GM10847 (cell line): ENCODE results near the gene BCL10.

ENCODE experiments used
- POLR2A ChIP-seq: IDR thresholded peaks from 2 replicates; pipeline ENCODE4 v1.6.1; 2011; ENCODE audit not compliant: insufficient read length; ENCODE audit errors: extremely low read depth

BCL10 gene

DNA sequence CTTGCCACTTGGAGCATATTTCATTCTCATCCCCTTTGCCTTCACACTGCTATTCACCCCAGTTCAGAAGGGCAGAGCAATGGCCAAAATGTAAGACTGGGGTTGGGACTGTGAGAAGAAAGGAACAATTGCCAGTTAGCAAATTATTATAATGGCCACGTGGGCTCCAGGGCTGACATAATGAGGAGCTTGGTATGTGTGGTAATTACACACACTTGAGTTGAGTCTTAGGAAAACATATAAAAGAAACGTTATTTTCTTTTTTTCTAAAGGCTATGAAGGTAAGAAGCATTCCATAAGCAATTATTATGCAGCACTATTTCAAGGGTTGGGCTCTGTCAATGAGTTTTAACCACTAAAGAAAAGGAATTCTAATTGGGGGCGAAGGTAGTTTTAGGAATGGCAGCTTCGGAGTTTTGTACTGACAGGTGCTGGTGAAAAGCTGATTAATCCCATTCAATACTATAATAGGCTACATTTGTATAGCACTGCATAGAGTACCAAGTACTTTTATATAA lies 32.5 kb upstream of the BCL10 start:
- no peak for TF ChIP-seq POLR2A

DNA sequence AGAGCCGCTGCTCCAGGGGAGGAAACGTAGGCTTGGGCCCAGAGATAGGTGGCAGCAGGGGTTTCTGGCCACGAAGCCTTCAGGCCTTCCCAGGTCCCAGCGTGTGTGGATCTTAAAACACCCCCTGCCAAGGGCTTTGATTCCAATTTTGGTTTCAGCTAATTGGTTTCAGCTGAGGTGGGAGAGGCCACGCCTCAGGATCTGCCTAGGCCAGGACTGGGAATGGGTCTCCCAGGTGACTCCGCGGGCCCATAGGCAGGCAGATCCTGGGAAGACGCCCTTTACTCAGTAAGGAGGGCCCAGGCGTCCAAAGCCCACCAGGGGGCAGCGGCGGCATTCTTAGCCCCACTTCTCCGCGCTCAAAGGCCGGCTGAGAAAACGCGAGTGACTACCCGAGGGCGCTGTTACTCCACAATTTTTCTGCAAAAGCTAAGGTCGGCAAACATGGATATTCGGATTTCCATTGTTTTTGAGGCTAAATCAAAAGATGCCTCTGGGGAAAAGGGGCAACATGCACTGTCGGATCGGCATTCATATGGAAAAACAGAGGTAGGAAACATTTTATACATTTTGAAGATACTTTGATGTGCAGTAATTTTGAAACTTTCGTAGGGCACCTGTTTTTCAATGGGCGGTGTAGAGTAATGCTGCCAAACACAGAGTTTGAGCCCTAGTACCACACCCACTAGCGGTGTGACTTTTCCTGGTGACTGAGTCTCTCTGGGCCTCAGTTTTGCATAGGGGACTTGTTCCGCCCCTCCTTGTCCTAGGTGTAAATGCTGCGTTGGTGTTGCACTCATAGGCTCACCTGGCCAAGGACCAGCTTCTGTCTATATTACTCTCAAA lies 31.8 kb upstream of the BCL10 start:
- TF ChIP-seq POLR2A = no peak

DNA sequence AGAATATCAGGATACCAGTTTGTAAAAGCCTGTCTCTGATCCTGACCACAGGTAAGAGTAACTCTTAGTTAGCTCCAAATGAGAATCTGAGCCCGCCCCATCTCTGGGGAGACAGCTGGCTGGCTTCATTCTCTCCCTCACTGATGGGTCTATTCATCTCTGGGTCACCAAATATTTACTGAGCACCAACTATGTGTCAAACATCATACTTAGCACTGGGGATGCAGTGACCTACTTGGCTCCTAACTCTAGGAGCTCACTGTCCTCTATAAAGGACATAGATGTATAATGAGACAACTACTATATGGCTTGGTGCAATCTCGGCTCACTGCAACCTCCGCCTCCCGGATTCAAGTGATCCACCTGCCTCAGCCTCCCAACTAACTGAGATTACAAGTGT lies 29.8 kb upstream of the BCL10 start:
- no peak for TF ChIP-seq POLR2A

GRCh38 chr1:85303440-85304162 lies 27.2 kb upstream of the BCL10 start:
- no peak for TF ChIP-seq POLR2A

DNA sequence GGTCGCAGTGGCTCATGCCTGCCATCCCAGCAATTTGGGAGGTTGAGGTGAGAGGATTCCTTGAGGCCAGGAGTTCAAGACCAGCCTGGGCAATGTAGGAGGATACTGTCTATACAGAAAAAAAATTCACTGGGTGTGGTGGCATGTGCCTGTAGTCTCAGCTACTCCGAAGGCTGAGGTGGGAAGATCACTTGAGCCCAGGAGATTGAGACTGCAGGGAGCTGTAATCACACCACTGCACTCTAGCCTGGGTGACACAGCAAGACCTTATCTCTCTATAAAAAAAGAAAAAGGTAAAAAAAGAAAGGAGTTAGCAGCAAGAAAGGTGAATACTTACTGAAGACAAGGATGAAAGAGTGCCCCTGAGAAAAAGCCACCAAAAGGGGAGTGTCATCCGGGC lies 23.7 kb upstream of the BCL10 start:
- TF ChIP-seq POLR2A = no peak

DNA sequence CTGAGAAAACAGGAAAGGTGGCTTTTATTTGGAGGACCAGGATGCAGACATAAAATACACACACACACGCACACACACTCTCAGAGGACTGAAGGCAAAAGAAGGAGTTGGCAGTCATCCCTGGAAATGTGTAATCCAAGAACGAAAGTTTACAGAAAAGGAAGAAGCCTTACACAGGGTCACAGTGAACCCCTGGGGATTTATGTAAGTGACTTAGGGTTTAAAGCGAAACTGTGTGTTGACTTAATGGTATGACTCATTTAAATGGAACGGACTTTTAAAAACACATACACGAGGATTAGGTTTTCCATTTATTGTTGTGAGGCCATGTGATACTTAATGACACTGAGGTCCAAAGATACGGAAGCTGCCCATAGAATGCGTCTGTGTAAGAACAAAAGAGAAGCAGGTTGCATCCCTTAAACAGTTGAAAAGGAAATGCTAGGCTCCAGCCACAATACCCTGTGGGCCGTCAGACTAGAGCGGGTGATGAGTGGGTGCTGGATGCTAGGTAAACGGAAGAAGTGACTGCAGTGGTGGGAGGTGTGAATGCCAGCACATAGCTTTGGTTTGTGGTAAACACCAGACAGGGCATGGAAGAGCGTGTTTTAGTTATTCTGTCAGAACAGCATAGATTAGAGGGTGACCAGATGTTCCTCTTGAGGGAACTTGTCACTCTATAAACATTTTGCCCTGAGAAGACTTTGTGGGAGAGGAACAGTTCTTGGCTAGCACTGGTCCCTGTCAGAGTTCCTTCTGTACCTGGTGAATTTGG lies 21.6 kb upstream of the BCL10 start:
- no peak for TF ChIP-seq POLR2A

- no peak for TF ChIP-seq POLR2A
These were observed 21.1 kb upstream of the BCL10 start for GRCh38 chr1:85297538-85297854.

- TF ChIP-seq POLR2A = no peak
These were observed 20.5 kb upstream of the BCL10 start for GRCh38 chr1:85296980-85297379.

GRCh38 chr1:85295654-85296053 lies 19.2 kb upstream of the BCL10 start:
- no peak for TF ChIP-seq POLR2A

GRCh38 chr1:85295006-85295431 lies 18.6 kb upstream of the BCL10 start:
- TF ChIP-seq POLR2A = no peak

- TF ChIP-seq POLR2A = no peak
These were observed 14.4 kb upstream of the BCL10 start for GRCh38 chr1:85290826-85291225.

GRCh38 chr1:85289848-85290335 lies 13.5 kb upstream of the BCL10 start:
- TF ChIP-seq POLR2A = no peak

DNA sequence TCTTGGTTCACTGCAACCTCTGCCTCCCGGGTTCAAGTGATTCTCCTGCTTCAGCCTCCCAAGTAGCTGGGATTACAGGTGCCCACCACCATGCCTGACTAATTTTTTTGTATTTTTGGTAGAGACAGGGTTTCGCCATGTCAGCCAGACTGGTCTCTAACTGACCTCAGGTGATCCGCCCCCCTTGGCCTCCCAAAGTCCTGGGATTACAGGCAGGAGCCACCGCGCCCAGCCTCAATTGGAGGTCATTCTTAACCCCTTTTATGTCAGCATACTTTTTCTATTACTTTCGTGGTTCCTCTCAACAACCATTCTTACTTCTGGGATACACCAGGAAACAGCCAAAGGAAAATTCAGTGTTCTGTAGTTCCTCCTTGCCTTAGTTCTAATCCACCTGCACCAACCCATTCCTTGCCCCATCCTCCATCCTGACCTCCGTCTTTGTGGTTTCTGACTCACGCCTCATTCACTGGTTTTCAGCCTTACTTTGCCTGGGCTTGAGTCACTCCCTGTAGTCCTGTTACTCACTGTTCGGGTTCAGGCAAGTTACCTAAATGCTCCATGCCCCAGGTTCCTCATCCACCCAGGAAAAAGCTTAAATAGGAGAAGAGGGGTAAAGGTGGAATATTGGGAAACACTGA lies 12.9 kb upstream of the BCL10 start:
- TF ChIP-seq POLR2A = no peak

GRCh38 chr1:85284202-85284601 lies 7.8 kb upstream of the BCL10 start:
- no peak for TF ChIP-seq POLR2A
